ENCODE data around the gene ALKBH8. TPM values are rescaled to one million over a fixed set of nuclear protein-coding genes. Genes with fewer than 3 reads are reported as not detected.

ALKBH8 gene
- total RNA-seq, result 5.0 and 7.0 TPM in 2 replicates
- long read RNA-seq, full-length matches to known transcripts, result 34 of 59 reads
- long read RNA-seq, partial matches to known transcripts, result 2 of 59 reads
- long read RNA-seq, other reads (novel, unspliced or antisense), result 23 of 59 reads

GRCh38 chr11:107565219-107565937 lies at the start of gene ALKBH8:
ALKBH8 (minus strand) TSS chr11:107565735; CDS start chr11:107560893, 4,842 bp downstream.
- no peaks in the 10 kb centered on the region for H3K9me3 Mint-ChIP-seq (ENCODE audit: unreplicated experiment)

GRCh38 chr11:107612445-107612844 lies 46.9 kb upstream of the ALKBH8 start:
- Mint-ChIP-seq H3K4me1 (ENCODE audit: unreplicated experiment) (no peaks in the 10 kb centered on the region), H3K27ac (ENCODE audit: unreplicated experiment) (no peak overlapping the region), H3K9me3 (ENCODE audit: unreplicated experiment) (no peaks in the 10 kb centered on the region), H3K36me3 (ENCODE audit: unreplicated experiment) (no peaks in the 10 kb centered on the region), H3K4me3 (ENCODE audit: unreplicated experiment) (no peak overlapping the region), H3K27me3 (ENCODE audit: unreplicated experiment) (peaks cover 32% of the 10 kb centered on the region)
- TF ChIP-seq CTCF (IDR thresholded peaks at IDR 0.05), result no peak
- no peak for DNase-seq (ENCODE audit: extremely low spot score, unreplicated experiment)

More at GRCh38 chr11:107565219-107565937, at the start of gene ALKBH8:
- TF ChIP-seq CTCF (IDR thresholded peaks at IDR 0.05), result no peak
- peak; percentile 89 for DNase-seq (ENCODE audit: extremely low spot score, unreplicated experiment)
- Mint-ChIP-seq H3K27me3 (ENCODE audit: unreplicated experiment) (peaks cover 18% of the 10 kb centered on the region), H3K27ac (ENCODE audit: unreplicated experiment) (peak within 1 kb of the TSS; percentile 96), H3K4me3 (ENCODE audit: unreplicated experiment) (peak within 1 kb of the TSS; percentile 95), H3K4me1 (ENCODE audit: unreplicated experiment) (peaks cover 28% of the 10 kb centered on the region), H3K36me3 (ENCODE audit: unreplicated experiment) (no peaks in the 10 kb centered on the region)

GRCh38 chr11:107609400-107610218 lies 44.1 kb upstream of the ALKBH8 start:
- peaks cover 46% of the 10 kb centered on the region for H3K27me3 Mint-ChIP-seq (ENCODE audit: unreplicated experiment)
- no peak overlapping the region for H3K27ac Mint-ChIP-seq (ENCODE audit: unreplicated experiment)
- no peak overlapping the region for H3K4me3 Mint-ChIP-seq (ENCODE audit: unreplicated experiment)
- no peak for TF ChIP-seq CTCF (IDR thresholded peaks at IDR 0.05)
- DNase-seq (ENCODE audit: extremely low spot score, unreplicated experiment), result no peak
- no peaks in the 10 kb centered on the region for H3K9me3 Mint-ChIP-seq (ENCODE audit: unreplicated experiment)
- no peaks in the 10 kb centered on the region for H3K36me3 Mint-ChIP-seq (ENCODE audit: unreplicated experiment)
- H3K4me1 Mint-ChIP-seq (ENCODE audit: unreplicated experiment), result no peaks in the 10 kb centered on the region

- no peaks in the 10 kb centered on the region for H3K4me1 Mint-ChIP-seq (ENCODE audit: unreplicated experiment)
- H3K9me3 Mint-ChIP-seq (ENCODE audit: unreplicated experiment), result no peaks in the 10 kb centered on the region
- no peaks in the 10 kb centered on the region for H3K36me3 Mint-ChIP-seq (ENCODE audit: unreplicated experiment)
- peaks cover 46% of the 10 kb centered on the region for H3K27me3 Mint-ChIP-seq (ENCODE audit: unreplicated experiment)
- no peak overlapping the region for H3K4me3 Mint-ChIP-seq (ENCODE audit: unreplicated experiment)
- no peak overlapping the region for H3K27ac Mint-ChIP-seq (ENCODE audit: unreplicated experiment)
- no peak for TF ChIP-seq CTCF (IDR thresholded peaks at IDR 0.05)
- no peak for DNase-seq (ENCODE audit: extremely low spot score, unreplicated experiment)
Observed at GRCh38 chr11:107608809-107609208, 43.3 kb upstream of the ALKBH8 start.

GRCh38 chr11:107606141-107606540 lies 40.6 kb upstream of the ALKBH8 start:
- TF ChIP-seq CTCF (IDR thresholded peaks at IDR 0.05), result no peak
- H3K9me3 Mint-ChIP-seq (ENCODE audit: unreplicated experiment), result no peaks in the 10 kb centered on the region
- no peak for DNase-seq (ENCODE audit: extremely low spot score, unreplicated experiment)
- H3K36me3 Mint-ChIP-seq (ENCODE audit: unreplicated experiment), result no peaks in the 10 kb centered on the region
- no peak overlapping the region for H3K27ac Mint-ChIP-seq (ENCODE audit: unreplicated experiment)
- peaks cover 57% of the 10 kb centered on the region for H3K27me3 Mint-ChIP-seq (ENCODE audit: unreplicated experiment)
- H3K4me3 Mint-ChIP-seq (ENCODE audit: unreplicated experiment), result no peak overlapping the region
- H3K4me1 Mint-ChIP-seq (ENCODE audit: unreplicated experiment), result no peaks in the 10 kb centered on the region

All from osteocyte (in vitro differentiated cells).